Mammary epithelial cell (primary cell): ENCODE measurements around the gene GBP2.

Experiments
- CTCF ChIP-seq, 2 donors: IDR thresholded peaks in 1 of 2; conservative IDR thresholded peaks in 1 of 2; 2 replicates each; pipeline ENCODE4 v1.5.1; 2011 to 2012; ENCODE audit warnings: inconsistent platforms in 2 of 2, low read length in 2 of 2, mild to moderate bottlenecking in 2 of 2, control low read depth in 1 of 2, low read depth in 1 of 2; ENCODE audit not compliant: insufficient read depth in 1 of 2; ENCODE audit errors: extremely low read depth in 1 of 2
- EZH2 ChIP-seq: IDR thresholded peaks from 2 replicates; pipeline ENCODE4 v1.6.1; 2012; ENCODE audit warnings: low read length, inconsistent platforms, borderline replicate concordance

GRCh38 chr1:89104687-89105086, 21.2 kb downstream of the GBP2 start:
- TF ChIP-seq CTCF (conservative IDR thresholded peaks at IDR 0.05 in 1 of 2, IDR thresholded peaks at IDR 0.05 in 1 of 2; ENCODE audit: extremely low read depth in 1 of 2, insufficient read depth in 1 of 2, low read depth in 1 of 2, low read length in 2 of 2) (no peak), EZH2 (no peak)
